HepG2 (cell line): Measurements from ENCODE around the gene PCBP1. TPM values are rescaled to one million over a fixed set of nuclear protein-coding genes. Genes with fewer than 3 reads are reported as not detected.

Source experiments
- FOXK2 ChIP-seq: fragments of 450-650 bp; IDR thresholded peaks from 2 replicates; pipeline ENCODE4 v1.6.1; 2016
- HHEX ChIP-seq: IDR thresholded peaks from 2 replicates; pipeline ENCODE4 v1.6.1; 2016; ENCODE audit warnings: control low read depth
- KDM3A ChIP-seq: IDR thresholded peaks from 2 replicates; pipeline ENCODE4 v1.6.1; 2018; ENCODE audit warnings: low read depth, missing compliant biosample characterization
- MTA3 ChIP-seq: sonication (generic); formaldehyde crosslinking; IDR thresholded peaks from 2 replicates; pipeline ENCODE4 v1.4.0; 2020; ENCODE audit warnings: missing genetic modification reagents
- NPAS2 ChIP-seq: sonication (generic); formaldehyde crosslinking; IDR thresholded peaks from 2 replicates; pipeline ENCODE4 v1.8.0; 2022; ENCODE audit warnings: mild to moderate bottlenecking, missing genetic modification reagents, borderline replicate concordance
- PAX8 ChIP-seq: sonication (generic); formaldehyde crosslinking; IDR thresholded peaks from 2 replicates; pipeline ENCODE4 v1.8.0; 2022; ENCODE audit warnings: mild to moderate bottlenecking, missing genetic modification reagents, borderline replicate concordance
- SRY ChIP-seq: sonication (generic); formaldehyde crosslinking; IDR thresholded peaks from 2 replicates; pipeline ENCODE4 v1.8.0; 2022; ENCODE audit warnings: mild to moderate bottlenecking, missing genetic modification reagents
- SYNCRIP ChIP-seq: fragments of 200-400 bp; formaldehyde crosslinking; IDR thresholded peaks from 2 replicates; pipeline ENCODE4 v1.6.1; 2018; ENCODE audit warnings: mild to moderate bottlenecking, low read depth, low read length; ENCODE audit not compliant: insufficient read depth
- ZNF326 ChIP-seq: sonication (generic); formaldehyde crosslinking; IDR thresholded peaks from 2 replicates; pipeline ENCODE4 v1.4.0; 2020; ENCODE audit warnings: missing genetic modification reagents, borderline replicate concordance
- polyA plus RNA-seq, 8 experiments: library from polyadenylated mRNA; depleted of rRNA in 3 of 8; stranded (reverse) in 7 of 8; unstranded in 1 of 8; fragments of >200 nt; fragmentation: Illumina TruSeq in 4 of 8; extraction: Trizol in 4 of 8; gene quantifications; 2 replicates each; pipeline versions ENCODE4 v1.2.1 to v1.2.3, GENCODE V29; 2011 to 2016; ENCODE audit warnings: low read depth in 4 of 8, missing spikeins in 1 of 8, mixed read lengths in 1 of 8; ENCODE audit not compliant: insufficient read depth in 1 of 8
- total RNA-seq, 5 experiments: library from RNA; depleted of rRNA; stranded (reverse); fragments of >200 nt; fragmentation: Illumina TruSeq; extraction: Trizol; gene quantifications; 2 replicates each; pipeline ENCODE4 v1.2.3, GENCODE V29; 2016; ENCODE audit warnings: low read depth in 1 of 5
- TF ChIP-seq, protein P1 (sequence below), 2 experiments: IDR thresholded peaks; 2 replicates each; pipeline ENCODE4 v1.6.1; 2011 to 2012; ENCODE audit warnings: low read length in 2 of 2, borderline replicate concordance in 1 of 2, low read depth in 1 of 2, mild to moderate bottlenecking in 1 of 2, moderate library complexity in 1 of 2
- TF ChIP-seq, protein P2 (sequence below): sonication (generic); formaldehyde crosslinking; IDR thresholded peaks from one replicate; pipeline ENCODE4 v1.5.1; 2020; ENCODE audit warnings: mild to moderate bottlenecking, missing genetic modification reagents; ENCODE audit errors: not compliant biosample characterization
- TF ChIP-seq, protein P3 (sequence below): IDR thresholded peaks from 2 replicates; pipeline ENCODE4 v1.6.1; 2016; ENCODE audit warnings: low read depth, control low read depth

PCBP1 gene
- total and polyA plus RNA-seq, 2 of the 13 experiments (the other 11 are each of a cell fraction or from before 2014, with no cell fraction given): 32.0 to 137 TPM

DNA sequence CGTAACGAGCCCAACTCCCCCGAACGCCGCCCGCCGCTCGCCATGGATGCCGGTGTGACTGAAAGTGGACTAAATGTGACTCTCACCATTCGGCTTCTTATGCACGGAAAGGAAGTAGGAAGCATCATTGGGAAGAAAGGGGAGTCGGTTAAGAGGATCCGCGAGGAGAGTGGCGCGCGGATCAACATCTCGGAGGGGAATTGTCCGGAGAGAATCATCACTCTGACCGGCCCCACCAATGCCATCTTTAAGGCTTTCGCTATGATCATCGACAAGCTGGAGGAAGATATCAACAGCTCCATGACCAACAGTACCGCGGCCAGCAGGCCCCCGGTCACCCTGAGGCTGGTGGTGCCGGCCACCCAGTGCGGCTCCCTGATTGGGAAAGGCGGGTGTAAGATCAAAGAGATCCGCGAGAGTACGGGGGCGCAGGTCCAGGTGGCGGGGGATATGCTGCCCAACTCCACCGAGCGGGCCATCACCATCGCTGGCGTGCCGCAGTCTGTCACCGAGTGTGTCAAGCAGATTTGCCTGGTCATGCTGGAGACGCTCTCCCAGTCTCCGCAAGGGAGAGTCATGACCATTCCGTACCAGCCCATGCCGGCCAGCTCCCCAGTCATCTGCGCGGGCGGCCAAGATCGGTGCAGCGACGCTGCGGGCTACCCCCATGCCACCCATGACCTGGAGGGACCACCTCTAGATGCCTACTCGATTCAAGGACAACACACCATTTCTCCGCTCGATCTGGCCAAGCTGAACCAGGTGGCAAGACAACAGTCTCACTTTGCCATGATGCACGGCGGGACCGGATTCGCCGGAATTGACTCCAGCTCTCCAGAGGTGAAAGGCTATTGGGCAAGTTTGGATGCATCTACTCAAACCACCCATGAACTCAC lies 673 bp downstream of the PCBP1 start (continued):
- TF ChIP-seq, protein P1, sequence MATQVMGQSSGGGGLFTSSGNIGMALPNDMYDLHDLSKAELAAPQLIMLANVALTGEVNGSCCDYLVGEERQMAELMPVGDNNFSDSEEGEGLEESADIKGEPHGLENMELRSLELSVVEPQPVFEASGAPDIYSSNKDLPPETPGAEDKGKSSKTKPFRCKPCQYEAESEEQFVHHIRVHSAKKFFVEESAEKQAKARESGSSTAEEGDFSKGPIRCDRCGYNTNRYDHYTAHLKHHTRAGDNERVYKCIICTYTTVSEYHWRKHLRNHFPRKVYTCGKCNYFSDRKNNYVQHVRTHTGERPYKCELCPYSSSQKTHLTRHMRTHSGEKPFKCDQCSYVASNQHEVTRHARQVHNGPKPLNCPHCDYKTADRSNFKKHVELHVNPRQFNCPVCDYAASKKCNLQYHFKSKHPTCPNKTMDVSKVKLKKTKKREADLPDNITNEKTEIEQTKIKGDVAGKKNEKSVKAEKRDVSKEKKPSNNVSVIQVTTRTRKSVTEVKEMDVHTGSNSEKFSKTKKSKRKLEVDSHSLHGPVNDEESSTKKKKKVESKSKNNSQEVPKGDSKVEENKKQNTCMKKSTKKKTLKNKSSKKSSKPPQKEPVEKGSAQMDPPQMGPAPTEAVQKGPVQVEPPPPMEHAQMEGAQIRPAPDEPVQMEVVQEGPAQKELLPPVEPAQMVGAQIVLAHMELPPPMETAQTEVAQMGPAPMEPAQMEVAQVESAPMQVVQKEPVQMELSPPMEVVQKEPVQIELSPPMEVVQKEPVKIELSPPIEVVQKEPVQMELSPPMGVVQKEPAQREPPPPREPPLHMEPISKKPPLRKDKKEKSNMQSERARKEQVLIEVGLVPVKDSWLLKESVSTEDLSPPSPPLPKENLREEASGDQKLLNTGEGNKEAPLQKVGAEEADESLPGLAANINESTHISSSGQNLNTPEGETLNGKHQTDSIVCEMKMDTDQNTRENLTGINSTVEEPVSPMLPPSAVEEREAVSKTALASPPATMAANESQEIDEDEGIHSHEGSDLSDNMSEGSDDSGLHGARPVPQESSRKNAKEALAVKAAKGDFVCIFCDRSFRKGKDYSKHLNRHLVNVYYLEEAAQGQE (IDR thresholded peaks at IDR 0.05; ENCODE audit: borderline replicate concordance in 1 of 2, low read depth in 1 of 2, low read length in 2 of 2): peak in 1 of 2 experiments; percentile 28; a peak in 1 of 4 replicates
- TF ChIP-seq ZNF326 (CRISPR knock-in tag) (0 out of 2 replicates have a peak, but pooled peaks have one; percentile 20), MTA3 (CRISPR knock-in tag) (no peak), FOXK2 (no peak), KDM3A (peak; percentile 17; the same call in 1 of the 2 replicates), NPAS2 (CRISPR knock-in tag) (no peak), SYNCRIP (no peak), HHEX (CRISPR knock-in tag) (no peak), PAX8 (peak; percentile 81; the same call in 1 of the 2 replicates), SRY (CRISPR knock-in tag) (peak; percentile 72; the same call in 1 of the 2 replicates)
- TF ChIP-seq, protein P2, sequence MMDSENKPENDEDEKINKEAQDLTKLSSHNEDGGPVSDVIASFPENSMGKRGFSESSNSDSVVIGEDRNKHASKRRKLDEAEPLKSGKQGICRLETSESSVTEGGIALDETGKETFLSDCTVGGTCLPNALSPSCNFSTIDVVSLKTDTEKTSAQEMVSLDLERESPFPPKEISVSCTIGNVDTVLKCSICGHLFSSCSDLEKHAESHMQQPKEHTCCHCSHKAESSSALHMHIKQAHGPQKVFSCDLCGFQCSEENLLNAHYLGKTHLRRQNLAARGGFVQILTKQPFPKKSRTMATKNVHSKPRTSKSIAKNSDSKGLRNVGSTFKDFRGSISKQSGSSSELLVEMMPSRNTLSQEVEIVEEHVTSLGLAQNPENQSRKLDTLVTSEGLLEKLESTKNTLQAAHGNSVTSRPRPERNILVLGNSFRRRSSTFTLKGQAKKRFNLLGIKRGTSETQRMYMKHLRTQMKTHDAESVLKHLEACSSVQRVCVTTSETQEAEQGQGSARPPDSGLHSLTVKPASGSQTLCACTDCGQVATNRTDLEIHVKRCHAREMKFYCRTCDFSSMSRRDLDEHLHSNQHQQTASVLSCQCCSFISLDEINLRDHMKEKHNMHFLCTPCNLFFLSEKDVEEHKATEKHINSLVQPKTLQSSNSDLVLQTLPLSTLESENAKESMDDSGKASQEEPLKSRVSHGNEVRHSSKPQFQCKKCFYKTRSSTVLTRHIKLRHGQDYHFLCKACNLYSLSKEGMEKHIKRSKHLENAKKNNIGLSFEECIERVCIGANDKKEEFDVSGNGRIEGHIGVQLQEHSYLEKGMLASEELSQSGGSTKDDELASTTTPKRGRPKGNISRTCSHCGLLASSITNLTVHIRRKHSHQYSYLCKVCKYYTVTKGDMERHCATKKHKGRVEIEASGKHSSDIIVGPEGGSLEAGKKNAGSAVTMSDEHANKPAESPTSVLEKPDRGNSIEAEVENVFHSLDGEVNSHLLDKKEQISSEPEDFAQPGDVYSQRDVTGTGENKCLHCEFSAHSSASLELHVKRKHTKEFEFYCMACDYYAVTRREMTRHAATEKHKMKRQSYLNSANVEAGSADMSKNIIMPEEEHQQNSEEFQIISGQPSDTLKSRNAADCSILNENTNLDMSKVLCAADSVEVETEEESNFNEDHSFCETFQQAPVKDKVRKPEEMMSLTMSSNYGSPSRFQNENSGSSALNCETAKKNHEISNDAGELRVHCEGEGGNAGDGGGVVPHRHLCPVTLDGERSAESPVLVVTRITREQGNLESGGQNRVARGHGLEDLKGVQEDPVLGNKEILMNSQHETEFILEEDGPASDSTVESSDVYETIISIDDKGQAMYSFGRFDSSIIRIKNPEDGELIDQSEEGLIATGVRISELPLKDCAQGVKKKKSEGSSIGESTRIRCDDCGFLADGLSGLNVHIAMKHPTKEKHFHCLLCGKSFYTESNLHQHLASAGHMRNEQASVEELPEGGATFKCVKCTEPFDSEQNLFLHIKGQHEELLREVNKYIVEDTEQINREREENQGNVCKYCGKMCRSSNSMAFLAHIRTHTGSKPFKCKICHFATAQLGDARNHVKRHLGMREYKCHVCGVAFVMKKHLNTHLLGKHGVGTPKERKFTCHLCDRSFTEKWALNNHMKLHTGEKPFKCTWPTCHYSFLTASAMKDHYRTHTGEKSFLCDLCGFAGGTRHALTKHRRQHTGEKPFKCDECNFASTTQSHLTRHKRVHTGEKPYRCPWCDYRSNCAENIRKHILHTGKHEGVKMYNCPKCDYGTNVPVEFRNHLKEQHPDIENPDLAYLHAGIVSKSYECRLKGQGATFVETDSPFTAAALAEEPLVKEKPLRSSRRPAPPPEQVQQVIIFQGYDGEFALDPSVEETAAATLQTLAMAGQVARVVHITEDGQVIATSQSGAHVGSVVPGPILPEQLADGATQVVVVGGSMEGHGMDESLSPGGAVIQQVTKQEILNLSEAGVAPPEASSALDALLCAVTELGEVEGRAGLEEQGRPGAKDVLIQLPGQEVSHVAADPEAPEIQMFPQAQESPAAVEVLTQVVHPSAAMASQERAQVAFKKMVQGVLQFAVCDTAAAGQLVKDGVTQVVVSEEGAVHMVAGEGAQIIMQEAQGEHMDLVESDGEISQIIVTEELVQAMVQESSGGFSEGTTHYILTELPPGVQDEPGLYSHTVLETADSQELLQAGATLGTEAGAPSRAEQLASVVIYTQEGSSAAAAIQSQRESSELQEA (CRISPR knock-in tag): peak; percentile 82
- TF ChIP-seq, protein P3, sequence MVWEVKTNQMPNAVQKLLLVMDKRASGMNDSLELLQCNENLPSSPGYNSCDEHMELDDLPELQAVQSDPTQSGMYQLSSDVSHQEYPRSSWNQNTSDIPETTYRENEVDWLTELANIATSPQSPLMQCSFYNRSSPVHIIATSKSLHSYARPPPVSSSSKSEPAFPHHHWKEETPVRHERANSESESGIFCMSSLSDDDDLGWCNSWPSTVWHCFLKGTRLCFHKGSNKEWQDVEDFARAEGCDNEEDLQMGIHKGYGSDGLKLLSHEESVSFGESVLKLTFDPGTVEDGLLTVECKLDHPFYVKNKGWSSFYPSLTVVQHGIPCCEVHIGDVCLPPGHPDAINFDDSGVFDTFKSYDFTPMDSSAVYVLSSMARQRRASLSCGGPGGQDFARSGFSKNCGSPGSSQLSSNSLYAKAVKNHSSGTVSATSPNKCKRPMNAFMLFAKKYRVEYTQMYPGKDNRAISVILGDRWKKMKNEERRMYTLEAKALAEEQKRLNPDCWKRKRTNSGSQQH: peak; percentile 55; the same call in 1 of the 2 replicates
